ENCODE measurements around the gene EVX1. TPM values are rescaled to one million over a fixed set of nuclear protein-coding genes. Genes with fewer than 3 reads are reported as not detected.

The EVX1 gene
- 0.05 to 0.12 TPM (median 0.07 TPM) in 3 of 5 replicates, not detected in the others for total RNA-seq (2022; extraction: Qiagen RNA extraction)

DNA sequence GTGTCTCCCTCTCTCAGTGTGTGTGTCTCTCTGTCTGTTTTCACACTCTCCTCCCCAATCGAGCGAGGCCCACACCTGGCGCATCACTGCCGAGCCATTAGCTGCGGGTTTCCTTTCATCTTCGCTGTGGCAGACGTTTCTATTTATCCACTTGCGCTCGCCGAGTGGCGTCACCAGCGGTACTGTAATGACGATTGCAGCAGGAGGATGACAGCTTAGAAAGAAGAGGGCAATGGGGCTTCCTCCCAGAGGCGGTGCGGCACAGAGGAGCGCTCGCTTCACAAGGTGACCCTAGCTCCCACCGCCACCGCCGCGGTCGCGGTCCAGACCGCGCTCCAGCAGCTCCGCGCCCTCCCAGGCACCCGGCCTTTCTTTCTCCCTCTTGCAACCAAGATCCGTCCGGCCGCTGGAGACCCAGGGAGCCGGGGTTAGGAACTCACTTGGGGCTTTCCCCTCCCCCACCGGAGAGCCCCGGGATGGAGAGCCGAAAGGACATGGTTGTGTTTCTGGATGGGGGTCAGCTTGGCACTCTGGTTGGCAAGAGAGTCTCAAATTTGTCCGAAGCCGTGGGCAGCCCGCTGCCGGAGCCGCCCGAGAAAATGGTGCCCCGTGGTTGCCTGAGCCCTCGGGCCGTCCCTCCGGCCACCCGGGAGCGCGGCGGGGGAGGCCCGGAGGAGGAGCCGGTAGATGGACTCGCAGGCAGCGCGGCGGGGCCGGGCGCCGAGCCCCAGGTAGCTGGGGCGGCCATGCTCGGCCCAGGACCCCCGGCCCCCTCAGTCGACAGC lies at the start of gene EVX1:
Gene EVX1, plus strand, starts transcription at position 248 of the 785 bp plus-strand sequence. Its CDS starts 229 bp downstream, at position 477.

GRCh38 chr7:27199849-27200760 lies 42.5 kb upstream of the EVX1 start, which contains the start of gene HOXA13:
Gene HOXA13 (minus strand): TSS chr7:27200091. CDS start chr7:27200077, 14 bp downstream.

Other genes starting within 250 kb of the EVX1 start
- 2.5 to 4.0 TPM (median 3.5 TPM) in 5 replicates for gene HOXA1, start 146.8 kb upstream of the EVX1 start, total RNA-seq (2022; extraction: Qiagen RNA extraction)
- 0.84 to 1.2 TPM (median 0.90 TPM) in 5 replicates for gene HOXA2, start 140.1 kb upstream of the EVX1 start, total RNA-seq (2022; extraction: Qiagen RNA extraction)
- 1.5 to 2.7 TPM (median 2.3 TPM) in 5 replicates for gene HOXA4, start 112.0 kb upstream of the EVX1 start, total RNA-seq (2022; extraction: Qiagen RNA extraction)
- gene HOXA5, start 99.1 kb upstream of the EVX1 start, total RNA-seq (2022; extraction: Qiagen RNA extraction): 3.9 to 7.1 TPM (median 5.3 TPM) in 5 replicates
- 1.5 to 2.2 TPM (median 1.8 TPM) in 5 replicates for gene HOXA6, start 95.0 kb upstream of the EVX1 start, total RNA-seq (2022; extraction: Qiagen RNA extraction)
- gene HOXA3, start 90.2 kb upstream of the EVX1 start, total RNA-seq (2022; extraction: Qiagen RNA extraction): 6.1 to 10.2 TPM (median 9.8 TPM) in 5 replicates
- 4.4 to 5.5 TPM (median 4.9 TPM) in 5 replicates for gene HOXA7, start 86.1 kb upstream of the EVX1 start, total RNA-seq (2022; extraction: Qiagen RNA extraction)
- 0.49 to 1.1 TPM (median 0.63 TPM) in 5 replicates for gene HOXA9, start 77.3 kb upstream of the EVX1 start, total RNA-seq (2022; extraction: Qiagen RNA extraction)
- gene HOXA10, start 68.5 kb upstream of the EVX1 start, total RNA-seq (2022; extraction: Qiagen RNA extraction): 6.7 to 8.3 TPM (median 7.4 TPM) in 5 replicates
- gene HOXA11, start 57.6 kb upstream of the EVX1 start, total RNA-seq (2022; extraction: Qiagen RNA extraction): 0.54 to 0.79 TPM (median 0.77 TPM) in 5 replicates
- gene HOXA13, start 42.7 kb upstream of the EVX1 start, total RNA-seq (2022; extraction: Qiagen RNA extraction): 1.6 to 2.1 TPM (median 1.9 TPM) in 5 replicates